Right renal pelvis (tissue), 4 donors: ENCODE data around the gene OSM. TPM values are rescaled to one million over a fixed set of nuclear protein-coding genes. Genes with fewer than 3 reads are reported as not detected.

Experiments used
- DNase-seq, 4 donors: peaks; one replicate each; pipeline ENCODE4 v3.0.0-alpha.2; 2013; ENCODE audit warnings: low read depth in 4 of 4, low spot score in 3 of 4, missing footprints in 1 of 4
- polyA plus RNA-seq, 4 donors: library from polyadenylated mRNA; unstranded; fragments of 120-200 nt; gene quantifications; one replicate each; pipeline ENCODE4 v1.2.1, GENCODE V29; 2013; ENCODE audit not compliant: insufficient read length in 4 of 4

Gene OSM
- under 1 TPM in 2 of 4 donors, not detected in 2; 0.18 to 0.22 TPM for polyA plus RNA-seq

- no peak for DNase-seq
Observed at GRCh38 chr22:30266445-30267381, at the start of gene OSM. Gene OSM, minus strand, starts transcription at chr22:30266851. Its CDS starts 52 bp downstream, at chr22:30266799.

- no peak for DNase-seq
Observed at GRCh38 chr22:30315962-30316576, 49.4 kb upstream of the OSM start.

- no peak for DNase-seq
Observed at GRCh38 chr22:30314915-30315314, 48.3 kb upstream of the OSM start.

GRCh38 chr22:30313527-30314363, 47.1 kb upstream of the OSM start:
- no peak for DNase-seq

- DNase-seq: no peak
Observed at GRCh38 chr22:30312053-30312452, 45.4 kb upstream of the OSM start.

- DNase-seq: no peak
Observed at GRCh38 chr22:30310881-30311771, 44.5 kb upstream of the OSM start.

- DNase-seq: no peak
Observed at GRCh38 chr22:30309951-30310741, 43.5 kb upstream of the OSM start.

- no peak for DNase-seq
Observed at GRCh38 chr22:30308518-30309230, 42.0 kb upstream of the OSM start.

GRCh38 chr22:30308093-30308492, 41.4 kb upstream of the OSM start:
- no peak for DNase-seq

GRCh38 chr22:30307041-30307574, 40.5 kb upstream of the OSM start:
- no peak for DNase-seq

- no peak for DNase-seq
Observed at GRCh38 chr22:30306627-30307011, 40.0 kb upstream of the OSM start.

- no peak for DNase-seq
Observed at GRCh38 chr22:30305906-30306626, 39.4 kb upstream of the OSM start.

GRCh38 chr22:30305519-30305905, 38.9 kb upstream of the OSM start:
- no peak for DNase-seq

- no peak for DNase-seq
Observed at GRCh38 chr22:30304495-30305244, 38.0 kb upstream of the OSM start.

GRCh38 chr22:30302810-30303138, 36.1 kb upstream of the OSM start:
- DNase-seq: no peak

GRCh38 chr22:30301995-30302809, 35.6 kb upstream of the OSM start:
- DNase-seq: no peak
